Measurements from ENCODE around the gene FIS1. TPM values are rescaled to one million over a fixed set of nuclear protein-coding genes. Genes with fewer than 3 reads are reported as not detected.
"Not testable (repeated sequence)": the region's sequence is repeated elsewhere in the genome, so short reads cannot be mapped to it uniquely, and the experiment has no call there.

FIS1 gene
- total RNA-seq, 1 experiment from 2014 or later: 200 TPM

- intact Hi-C loops (cut with micrococcal nuclease; ENCODE audit: unreplicated experiment): no loop called here
- Histone ChIP-seq H3K4me3 (no peak overlapping the region), H3K9me3 (ENCODE audit: insufficient read depth, low read depth) (no peaks in the 10 kb centered on the region), H4K20me1 (ENCODE audit: insufficient read depth) (no peaks in the 10 kb centered on the region), H3K4me2 (no peak overlapping the region), H2AFZ (no peak overlapping the region), H3K4me1 (replicated peaks; ENCODE audit: insufficient read depth) (no peaks in the 10 kb centered on the region), H3K27me3 (ENCODE audit: insufficient read depth, low read depth) (0 out of 2 replicates have a peak, but pooled peaks cover 3% of the 10 kb centered on the region), H3K9me2 (ENCODE audit: insufficient read depth) (no peaks in the 10 kb centered on the region), H3K36me3 (ENCODE audit: low read depth) (no peaks in the 10 kb centered on the region), H3K27ac (no peak overlapping the region), H3F3A (ENCODE audit: insufficient read depth, low read depth) (no peaks in the 10 kb centered on the region), H3K79me2 (ENCODE audit: low read depth) (no peaks in the 10 kb centered on the region)
- TF ChIP-seq EZH2 (IDR thresholded peaks at IDR 0.05; ENCODE audit: low read depth) (no peak), CTCF (conservative IDR thresholded peaks at IDR 0.05) (no peak)
- no TSS peak for BruUV-seq (replicated peaks)
- CTCF ChIA-PET: interaction anchor here (0.7 kb wide), 2 partner anchors 278 to 484 kb away, joined by 3 to 5 read pairs; no protein-coding TSS in a partner anchor
- POLR2A ChIA-PET (ENCODE audit: unreplicated experiment): no interaction called here
- no peak for DNase-seq
These were observed 13.4 kb upstream of the FIS1 start for GRCh38 chr7:101258243-101258731.

GRCh38 chr7:101255796-101256195 is 10.9 kb upstream of the FIS1 start:
- no peak overlapping the region for H3K4me2 ChIP-seq
- no peaks in the 10 kb centered on the region for H4K20me1 ChIP-seq (ENCODE audit: insufficient read depth)
- intact Hi-C loops (cut with micrococcal nuclease; ENCODE audit: unreplicated experiment): no loop called here
- no peaks in the 10 kb centered on the region for H3K36me3 ChIP-seq (ENCODE audit: low read depth)
- no peaks in the 10 kb centered on the region for H3K9me3 ChIP-seq (ENCODE audit: insufficient read depth, low read depth)
- CTCF ChIA-PET: no interaction called here
- H3K27me3 ChIP-seq (ENCODE audit: insufficient read depth, low read depth): no peaks in the 10 kb centered on the region
- POLR2A ChIA-PET (ENCODE audit: unreplicated experiment): no interaction called here
- H2AFZ ChIP-seq: no peak overlapping the region
- TF ChIP-seq EZH2 (IDR thresholded peaks at IDR 0.05; ENCODE audit: low read depth) (no peak), CTCF (conservative IDR thresholded peaks at IDR 0.05) (no peak)
- no peaks in the 10 kb centered on the region for H3K9me2 ChIP-seq (ENCODE audit: insufficient read depth)
- no peak for DNase-seq
- peaks cover 12% of the 10 kb centered on the region for H3K79me2 ChIP-seq (ENCODE audit: low read depth)
- no peak overlapping the region for H3K27ac ChIP-seq
- H3F3A ChIP-seq (ENCODE audit: insufficient read depth, low read depth): no peaks in the 10 kb centered on the region
- no peak overlapping the region for H3K4me3 ChIP-seq
- BruUV-seq (replicated peaks): no TSS peak
- H3K4me1 ChIP-seq (replicated peaks; ENCODE audit: insufficient read depth): peaks cover 9% of the 10 kb centered on the region

- H4K20me1 ChIP-seq (ENCODE audit: insufficient read depth); DNase-seq; H3K27ac ChIP-seq; H3K9me3 ChIP-seq (ENCODE audit: insufficient read depth, low read depth); H3K9me2 ChIP-seq (ENCODE audit: insufficient read depth); BruUV-seq (replicated peaks); H3F3A ChIP-seq (ENCODE audit: insufficient read depth, low read depth); H3K36me3 ChIP-seq (ENCODE audit: low read depth); intact Hi-C loops (cut with micrococcal nuclease; ENCODE audit: unreplicated experiment); H3K27me3 ChIP-seq (ENCODE audit: insufficient read depth, low read depth); POLR2A ChIA-PET (ENCODE audit: unreplicated experiment): not testable (repeated sequence)
- peak overlapping the region; percentile 74; the same call in 1 of the 2 replicates for H3K4me3 ChIP-seq
- peak overlapping the region; percentile 80 for H3K4me2 ChIP-seq
- H3K4me1 ChIP-seq (replicated peaks; ENCODE audit: insufficient read depth): peaks cover 17% of the 10 kb centered on the region
- peaks cover 35% of the 10 kb centered on the region for H3K79me2 ChIP-seq (ENCODE audit: low read depth)
- CTCF ChIA-PET: interaction anchor here (0.6 to 1.9 kb wide), 2 partner anchors 30 to 201 kb away, joined by 5 read pairs; no protein-coding TSS in a partner anchor
- H2AFZ ChIP-seq: peak overlapping the region; percentile 88; the same call in 1 of the 2 replicates
These were observed 8.3 kb upstream of the FIS1 start for GRCh38 chr7:101253199-101253598.

All from PC-9 (cell line).